Stimulated activated CD4-positive, alpha-beta T cell treated with anti-CD3 and anti-CD28 coated beads, TNF-alpha, amount 100 ng/mL, for 24 hours (primary cell): ENCODE results near the gene CWC27.
"Not testable (repeated sequence)": the region's sequence is repeated elsewhere in the genome, so short reads cannot be mapped to it uniquely, and the experiment has no call there.

Experiments used
- DNase-seq, 3 experiments: peaks; one replicate each; pipeline ENCODE4 v3.0.0-alpha.2; 2020; ENCODE audit warnings: low read depth in 3 of 3

CWC27 gene

DNA sequence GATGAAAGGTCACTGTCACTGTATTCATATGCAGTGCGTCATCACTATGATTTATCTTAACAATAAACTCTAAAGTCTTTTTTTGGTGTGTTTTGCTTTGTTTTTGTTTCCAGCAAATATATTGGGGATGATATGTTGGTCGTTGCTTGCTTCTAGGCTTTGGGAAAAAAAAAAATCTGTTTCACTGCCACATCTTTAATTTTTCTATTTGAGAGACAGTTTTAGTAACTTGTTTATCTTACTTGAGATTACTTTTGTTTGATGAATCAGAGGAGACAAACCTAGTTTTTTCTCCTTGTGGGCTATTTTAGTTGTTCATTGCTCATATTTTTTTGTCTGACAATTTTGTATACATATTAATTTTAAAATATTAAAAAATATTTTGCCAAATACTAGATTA, 19.4 kb downstream of the CWC27 start:
- no peak for DNase-seq

DNA sequence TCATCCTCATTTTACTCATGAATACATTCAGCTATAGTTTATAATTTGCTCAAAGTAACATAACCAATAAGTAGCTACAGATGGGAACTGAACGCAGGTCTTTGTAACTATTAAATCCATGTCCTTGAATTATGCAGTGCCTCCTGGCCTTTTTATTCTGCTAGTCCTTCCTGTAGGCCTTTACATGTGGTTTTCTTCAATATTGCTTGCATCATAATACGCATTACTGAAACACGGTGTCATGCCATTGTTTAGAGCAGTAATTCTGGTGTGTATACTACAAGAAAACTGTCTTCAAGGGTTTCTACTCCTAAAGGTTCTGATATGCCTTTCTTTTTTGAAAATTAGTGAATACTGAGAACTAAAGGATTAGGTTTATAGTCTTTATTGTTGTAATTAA, 20.7 kb downstream of the CWC27 start:
- no peak for DNase-seq

DNA sequence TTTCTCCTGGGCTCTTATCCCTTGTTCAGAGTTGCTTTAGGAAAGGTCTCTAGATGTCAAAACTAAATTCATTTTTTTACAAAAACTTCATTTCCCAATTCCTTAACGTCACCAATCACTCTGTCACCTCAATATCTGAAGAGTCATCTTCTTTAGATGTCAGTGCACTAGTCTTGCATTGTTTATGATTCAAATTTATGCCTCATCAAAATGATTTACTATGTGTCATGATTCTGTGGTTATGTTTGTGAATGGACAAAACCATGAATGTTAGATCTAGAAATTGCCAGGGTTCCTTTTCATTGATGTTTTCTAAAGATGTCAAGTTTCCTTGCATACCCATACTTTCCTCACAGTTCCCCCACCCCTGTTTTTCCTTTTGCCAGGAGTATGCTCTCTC, 21.5 kb downstream of the CWC27 start:
- no peak for DNase-seq

DNA sequence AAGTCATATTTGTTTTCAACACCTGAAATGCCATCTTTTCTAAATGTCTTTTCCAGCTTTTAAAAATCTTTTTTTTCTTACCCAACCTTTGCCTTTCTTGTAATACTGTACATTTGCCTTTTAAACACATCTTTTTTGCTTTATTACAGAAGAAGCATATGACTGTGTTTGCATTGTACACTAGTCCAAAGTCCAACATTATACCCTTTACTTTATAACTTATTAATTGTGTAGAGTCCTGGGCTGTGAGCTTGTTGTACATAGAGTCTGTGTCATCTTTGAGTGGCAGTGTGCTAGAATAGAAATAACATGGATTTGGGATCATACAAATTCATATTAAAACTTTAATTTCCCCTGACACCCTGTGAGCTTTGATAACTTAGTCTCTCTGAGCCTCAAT, 23.7 kb downstream of the CWC27 start:
- DNase-seq, result no peak

DNA sequence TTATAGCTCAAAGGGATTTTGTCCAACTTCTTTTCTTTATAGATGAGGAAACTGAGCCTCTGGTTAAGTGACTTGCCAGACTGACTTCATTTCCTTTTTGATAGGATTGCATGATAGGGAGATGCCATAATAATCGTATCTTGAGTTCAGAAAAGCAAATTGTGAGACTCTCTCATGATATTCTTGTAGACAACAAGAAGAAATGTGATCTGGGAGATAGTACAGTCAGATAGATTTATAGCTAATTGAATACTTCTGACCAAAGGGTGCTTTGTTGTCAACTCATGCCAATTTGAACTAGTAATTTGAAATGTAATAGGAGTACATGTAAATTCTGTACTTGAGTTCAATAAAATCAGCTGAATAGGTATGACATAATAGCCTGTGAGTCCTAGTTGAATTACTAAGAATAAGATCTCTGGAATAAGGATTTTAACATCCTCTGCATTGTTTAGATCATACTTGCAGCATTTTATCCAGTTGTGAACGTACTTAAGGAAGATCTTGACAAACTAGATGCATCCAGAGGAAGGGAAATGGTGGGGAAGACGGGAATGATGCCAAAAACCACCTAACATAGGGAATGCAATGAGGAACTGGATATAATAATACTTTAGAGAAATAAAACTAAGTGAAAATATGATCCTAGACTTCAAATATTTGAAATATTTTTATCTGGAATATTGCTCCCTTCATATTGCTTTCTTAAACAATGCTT, 25.5 kb downstream of the CWC27 start:
- DNase-seq, result no peak

DNA sequence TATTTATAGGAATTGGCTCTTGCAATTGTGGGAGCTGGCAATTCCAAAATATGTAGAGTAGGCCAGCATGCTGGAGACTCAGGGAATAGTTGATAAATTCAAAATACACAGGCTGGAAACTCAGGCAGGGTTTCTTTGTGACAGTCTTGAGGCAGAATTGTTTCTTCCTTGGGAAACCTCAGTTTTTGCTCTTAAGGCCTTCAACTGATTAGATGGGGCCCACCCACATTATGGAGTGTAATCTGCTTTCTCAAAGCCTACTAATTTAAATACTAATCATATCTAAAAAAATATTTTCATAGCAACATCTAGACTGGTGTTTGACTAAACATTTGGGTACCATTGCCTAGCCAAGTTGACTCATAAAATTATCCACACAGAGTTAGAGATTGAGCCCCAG, 27.6 kb downstream of the CWC27 start:
- no peak for DNase-seq

DNA sequence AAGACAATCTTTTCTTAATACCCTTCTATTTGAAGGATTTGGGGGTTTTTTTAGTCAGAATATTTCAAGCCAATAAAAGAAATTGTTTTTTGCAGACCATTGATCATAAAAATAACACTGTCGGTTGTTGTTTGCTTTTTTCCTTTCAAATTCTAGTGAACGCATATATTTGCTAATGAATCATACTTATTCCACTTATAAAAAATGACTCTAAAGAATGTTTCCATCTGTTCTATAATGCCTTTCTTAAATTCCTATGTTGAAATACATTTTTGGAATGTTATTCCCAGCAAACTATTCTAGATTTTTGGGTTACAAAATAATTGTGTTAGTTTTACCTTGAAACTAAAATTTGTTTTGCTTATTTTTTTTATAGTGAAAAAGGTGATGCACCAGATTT, 32.2 kb downstream of the CWC27 start:
- DNase-seq, result no peak

DNA sequence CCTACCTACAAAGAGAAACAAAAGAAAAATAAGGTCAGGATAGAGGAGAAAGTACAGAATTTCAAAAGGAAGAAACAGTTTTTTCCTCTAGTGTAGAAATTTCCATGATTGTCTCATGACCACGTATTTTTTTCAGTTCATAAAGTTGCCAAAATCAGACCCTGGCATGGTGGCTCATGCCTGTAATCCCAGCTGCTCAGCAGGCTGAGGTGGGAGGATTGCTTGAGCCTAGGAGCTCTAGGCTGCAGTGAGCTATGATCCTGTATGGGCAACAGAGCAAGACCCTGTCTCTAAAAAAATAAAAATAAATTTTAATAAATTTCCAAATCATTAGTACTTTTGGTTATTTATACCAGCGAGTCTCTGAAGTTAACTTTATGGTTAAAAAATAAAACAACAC, 37.8 kb downstream of the CWC27 start:
- DNase-seq, result no peak

DNA sequence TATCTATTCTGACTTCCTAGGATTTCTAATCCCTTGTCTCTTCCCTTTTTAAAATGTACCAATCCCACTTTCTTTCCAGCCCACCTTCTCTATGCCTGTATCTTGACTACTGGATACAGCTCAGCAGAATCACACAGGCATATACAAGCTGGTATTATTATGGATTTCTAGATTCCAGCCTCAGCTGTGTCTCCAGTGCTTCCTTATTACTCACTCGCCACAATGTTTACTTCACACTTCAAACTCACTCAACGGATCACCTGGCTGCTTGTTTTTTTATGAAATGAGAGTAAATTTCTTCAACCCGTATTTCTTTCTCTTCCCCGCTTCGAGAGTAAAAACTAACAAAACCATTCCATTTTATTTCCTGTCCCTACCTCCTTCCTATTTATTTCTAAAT, 38.8 kb downstream of the CWC27 start:
- no peak for DNase-seq

DNA sequence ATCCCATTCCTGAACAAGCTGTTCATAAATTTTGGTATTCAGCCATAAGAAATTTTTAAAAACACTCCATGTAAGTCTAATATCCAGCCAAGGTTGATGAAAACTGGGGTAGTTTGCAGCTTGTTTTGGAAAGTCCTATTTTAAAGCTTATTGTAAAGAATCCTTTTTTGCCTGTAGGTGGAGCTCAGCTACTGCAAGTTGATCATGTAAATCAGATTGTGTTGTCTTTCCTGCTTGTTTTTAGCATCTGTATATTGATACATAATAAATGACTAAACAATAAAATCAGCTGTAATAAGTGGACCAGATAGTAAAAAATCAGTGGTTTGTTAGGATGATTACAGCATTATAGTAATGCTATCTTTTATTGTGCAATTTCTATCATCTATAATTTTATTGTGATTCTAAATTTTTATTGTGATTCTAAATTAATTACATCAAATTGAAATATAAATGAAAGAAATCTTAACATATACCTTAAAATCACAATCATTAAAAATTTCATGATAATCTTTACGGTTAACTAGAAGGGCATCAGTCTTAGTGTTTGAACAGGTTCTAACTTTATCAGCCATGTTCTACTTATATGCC, 42.4 kb downstream of the CWC27 start:
- no peak for DNase-seq

DNA sequence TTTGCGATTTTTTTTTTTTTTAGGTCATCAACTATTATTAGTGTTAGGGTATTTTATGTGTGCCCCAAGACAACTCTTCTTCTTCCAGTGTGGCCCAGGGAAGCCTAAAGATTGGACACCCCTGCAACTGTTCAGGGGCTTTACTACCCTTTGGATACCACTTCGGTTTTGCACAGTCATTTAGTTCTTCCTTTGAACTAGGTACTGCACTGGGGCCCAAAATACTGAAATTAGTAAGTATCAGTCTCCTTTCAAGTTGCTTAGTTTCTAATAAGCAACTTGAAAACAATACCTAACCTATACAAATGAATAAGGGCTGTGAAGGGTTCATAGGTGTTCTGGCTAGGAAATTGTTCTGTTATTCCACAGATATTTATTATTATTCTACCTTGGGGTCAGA, 45.3 kb downstream of the CWC27 start:
- DNase-seq, result no peak

DNA sequence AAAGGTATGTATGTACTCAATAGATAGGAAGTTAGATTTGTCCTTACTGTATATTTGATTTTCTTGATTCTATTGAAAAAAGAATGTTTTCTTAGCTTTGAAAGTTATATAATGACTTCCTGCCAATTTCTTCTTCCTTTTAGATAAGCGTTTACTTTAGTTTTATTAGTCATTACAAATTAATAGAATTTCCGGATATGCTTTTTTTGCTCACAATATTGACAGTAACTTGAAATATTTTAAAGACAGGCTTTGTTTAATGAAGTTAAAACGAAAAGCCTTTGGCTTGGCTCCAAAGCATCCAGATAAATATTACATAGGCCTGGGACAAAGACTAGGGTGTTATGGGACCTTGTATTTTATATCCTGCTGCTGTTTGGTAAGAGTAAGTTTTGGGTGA, 49.5 kb downstream of the CWC27 start:
- no peak for DNase-seq

DNA sequence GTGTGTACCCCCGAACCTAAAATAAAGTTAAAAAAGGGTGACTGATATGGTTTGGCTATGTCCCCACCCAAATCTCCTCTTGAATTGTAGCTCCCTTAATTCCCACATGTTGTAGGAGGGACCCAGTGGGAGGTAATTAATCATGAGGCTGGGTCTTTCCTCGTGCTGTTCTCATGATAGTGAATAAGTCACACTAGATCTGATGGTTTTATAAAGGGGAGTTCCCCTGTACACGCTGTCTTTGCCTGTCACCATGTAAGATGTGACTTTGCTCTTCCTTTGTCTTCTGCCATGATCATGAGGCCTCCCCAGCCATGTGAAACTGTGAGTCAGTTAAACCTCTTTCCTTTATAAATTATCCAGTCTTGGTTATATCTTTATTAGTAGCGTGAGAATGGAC, 50.6 kb downstream of the CWC27 start:
- not testable (repeated sequence) for DNase-seq

DNA sequence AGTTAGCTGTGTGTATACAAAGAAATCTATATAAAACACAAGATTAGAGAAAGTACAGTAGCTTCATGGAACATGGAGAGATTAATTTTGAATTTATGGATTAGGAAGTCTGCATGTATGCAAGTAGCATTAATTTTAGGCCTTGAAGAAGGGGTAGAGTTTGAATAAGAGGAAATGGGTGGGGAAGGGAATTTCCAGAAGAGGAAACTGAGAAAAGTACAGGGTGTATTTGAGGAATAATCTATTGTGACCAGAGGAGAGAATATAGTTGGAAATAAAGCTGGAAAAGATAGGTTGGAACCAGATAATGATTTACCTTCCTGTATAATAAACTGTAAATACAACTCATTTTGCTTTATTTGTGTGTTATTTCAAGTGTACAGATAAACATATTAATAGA, 53.6 kb downstream of the CWC27 start:
- no peak for DNase-seq

DNA sequence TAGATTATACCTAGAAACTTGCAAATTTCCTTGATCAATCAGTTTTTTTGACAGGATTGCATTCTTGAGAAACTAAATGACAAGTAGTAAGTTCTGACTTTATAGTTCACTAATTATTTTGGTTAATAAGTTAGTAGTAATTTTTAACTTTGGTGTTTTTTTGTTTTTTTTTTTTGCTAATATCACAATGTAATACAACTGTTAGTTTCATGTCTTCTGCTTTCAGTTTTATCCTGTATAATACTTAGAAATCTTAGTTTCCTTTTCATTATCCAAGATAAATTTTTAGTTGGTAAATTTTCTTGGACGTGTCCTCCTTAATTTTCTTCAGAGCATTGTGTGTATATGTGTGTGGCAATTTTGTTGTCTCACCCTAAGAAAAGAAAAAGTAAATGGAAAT, 57.8 kb downstream of the CWC27 start:
- no peak for DNase-seq

DNA sequence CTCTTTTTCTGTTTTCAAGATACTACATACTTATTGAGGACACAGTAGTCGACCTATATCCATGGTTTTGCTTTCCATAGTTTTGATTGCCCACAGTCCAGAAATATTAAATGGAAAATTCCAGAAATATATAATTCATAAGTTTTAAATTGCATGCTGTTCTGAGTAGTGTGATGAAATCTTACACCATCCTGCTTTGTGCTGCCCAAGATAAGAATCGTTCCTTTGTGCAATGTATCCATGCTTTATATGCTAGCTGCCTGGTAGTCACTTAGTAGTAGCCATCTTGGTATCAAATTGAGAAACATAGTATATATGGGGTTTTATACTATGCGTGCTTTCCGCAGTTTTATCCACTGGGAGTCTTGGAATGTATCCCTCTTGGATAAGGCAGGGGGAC, 59.0 kb downstream of the CWC27 start:
- no peak for DNase-seq

DNA sequence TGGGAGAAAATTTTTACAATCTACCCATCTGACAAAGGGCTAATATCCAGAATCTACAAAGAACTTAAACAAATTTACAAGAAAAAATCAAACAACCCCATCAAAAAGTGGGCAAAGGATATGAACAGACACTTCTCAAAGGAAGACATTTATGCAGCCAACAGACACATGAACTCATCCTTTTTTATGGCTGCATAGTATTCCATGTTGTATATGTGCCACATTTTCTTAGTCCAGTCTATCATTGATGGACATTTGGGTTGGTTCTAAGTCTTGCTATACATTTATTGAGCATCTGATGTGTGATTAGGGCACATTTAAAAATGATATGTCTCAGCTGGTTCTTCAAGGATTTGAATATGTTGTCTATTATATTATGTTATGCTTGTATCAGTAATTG, 61.9 kb downstream of the CWC27 start:
- DNase-seq, result not testable (repeated sequence)

DNA sequence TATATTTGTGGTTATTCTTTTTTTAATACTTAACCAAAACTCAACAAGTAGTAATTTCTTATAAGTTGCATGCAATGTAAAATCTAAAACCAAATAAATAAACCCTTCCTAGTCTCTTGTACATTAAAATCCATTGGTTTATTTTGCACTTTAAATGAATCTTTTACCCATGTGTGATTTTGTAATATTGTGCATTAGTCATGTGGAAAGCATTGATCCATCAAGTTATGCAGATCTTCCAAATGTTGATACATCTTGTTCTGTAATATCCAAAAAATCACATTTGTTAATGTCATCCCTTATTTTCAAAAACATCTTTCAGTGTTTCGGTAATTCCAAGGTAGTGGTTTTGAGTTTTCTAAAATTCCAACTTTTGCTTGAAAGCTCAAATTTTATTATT, 63.3 kb downstream of the CWC27 start:
- DNase-seq, result no peak

DNA sequence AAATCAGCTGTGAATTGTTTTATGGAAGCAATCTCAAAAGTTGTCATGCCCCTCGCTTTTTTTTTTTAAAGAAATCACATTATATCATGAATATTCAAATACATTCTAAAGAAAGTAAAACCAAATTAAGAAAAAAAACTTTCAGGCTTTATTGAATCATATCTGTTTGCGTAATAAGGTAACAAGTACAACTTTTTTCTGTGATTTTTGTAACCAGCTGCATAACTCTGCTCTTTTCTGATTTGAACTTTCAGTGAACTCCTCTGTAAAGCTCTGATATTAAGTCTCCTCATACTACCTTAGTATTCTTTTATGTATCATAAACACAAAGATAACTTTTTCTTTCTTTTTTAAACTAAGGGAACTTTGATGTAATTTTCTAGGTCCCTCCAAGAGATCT, 65.3 kb downstream of the CWC27 start:
- no peak for DNase-seq

DNA sequence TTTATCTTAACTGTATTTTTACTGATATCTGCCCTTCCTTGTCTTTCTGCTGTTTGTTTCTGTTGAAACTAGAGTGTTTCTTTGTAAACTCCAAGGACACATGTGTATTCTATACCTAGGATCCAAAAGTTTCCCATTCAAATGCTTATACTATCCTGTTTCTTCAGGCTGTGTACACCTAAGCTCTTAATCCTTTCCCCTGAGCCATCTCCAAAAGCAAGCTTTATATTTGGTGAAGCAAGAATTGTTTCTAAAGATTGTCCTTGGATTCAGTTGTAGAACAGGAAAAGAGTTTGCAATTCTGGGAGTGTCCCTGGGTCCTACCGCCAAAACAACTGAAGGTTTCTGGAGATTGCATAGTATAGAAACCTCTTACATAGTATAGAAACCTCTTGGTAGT, 65.9 kb downstream of the CWC27 start:
- no peak for DNase-seq

DNA sequence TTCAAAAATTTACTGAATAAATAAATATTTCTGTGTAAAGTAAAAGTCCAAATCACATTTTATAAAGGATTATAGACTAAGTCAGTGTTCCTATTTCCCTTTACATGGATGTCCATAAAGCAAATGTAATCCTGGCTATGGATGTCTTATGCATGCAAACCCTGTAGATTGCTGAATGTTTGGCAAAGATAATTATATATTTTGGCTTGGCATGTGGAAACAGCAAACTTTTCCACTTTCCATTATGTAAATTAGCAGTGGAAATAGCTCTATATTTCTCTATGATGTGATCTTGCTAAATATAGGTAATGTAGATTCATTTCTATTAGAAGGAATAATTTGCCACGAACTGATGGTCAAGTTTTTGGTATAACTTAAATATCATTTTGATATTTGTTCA, 66.5 kb downstream of the CWC27 start:
- no peak for DNase-seq

DNA sequence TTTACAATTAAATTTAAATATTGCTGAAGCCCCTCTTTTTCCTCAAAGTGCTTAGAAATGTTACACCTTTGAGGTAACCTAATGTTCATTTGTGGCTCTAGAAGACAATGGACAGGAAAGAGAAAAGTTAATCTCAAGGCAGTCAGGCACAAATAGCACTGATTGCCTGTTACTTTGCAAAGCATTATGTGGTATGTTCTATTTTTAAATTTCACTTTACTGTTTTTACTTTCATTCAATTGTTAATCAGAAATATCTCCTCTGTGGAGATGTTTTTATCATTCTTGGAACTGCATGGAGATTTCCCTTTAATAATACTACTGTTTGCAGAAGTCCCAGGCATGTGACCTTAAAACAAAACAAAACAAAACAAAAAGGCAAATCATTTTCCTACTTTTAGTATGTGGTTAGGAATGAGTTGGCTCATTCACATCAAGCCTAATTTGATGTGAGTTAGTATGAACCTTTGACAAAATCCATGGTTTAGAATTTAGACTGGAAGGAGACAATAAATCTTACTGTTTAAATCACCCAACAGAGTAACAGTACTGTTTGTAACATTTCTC, 67.5 kb downstream of the CWC27 start:
- DNase-seq, result no peak

DNA sequence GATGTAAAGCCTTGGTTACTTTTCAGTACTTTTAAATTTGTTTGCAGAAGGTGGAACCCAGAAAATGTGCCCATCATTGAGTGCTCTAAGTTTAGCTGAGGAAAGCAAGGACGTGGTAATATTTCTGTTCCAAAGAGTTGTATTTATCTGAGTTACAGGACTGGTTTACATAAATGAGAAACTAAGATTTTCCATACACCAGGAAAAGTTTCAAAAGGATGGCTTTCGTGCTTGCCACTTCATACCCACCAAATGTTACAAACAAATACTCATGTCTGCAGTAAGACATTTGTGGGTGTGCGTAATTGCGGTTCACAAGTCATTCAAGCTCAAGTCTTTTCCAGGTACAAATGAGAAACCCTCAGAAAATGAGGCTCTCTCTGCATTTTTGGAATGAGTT, 68.1 kb downstream of the CWC27 start:
- no peak for DNase-seq

DNA sequence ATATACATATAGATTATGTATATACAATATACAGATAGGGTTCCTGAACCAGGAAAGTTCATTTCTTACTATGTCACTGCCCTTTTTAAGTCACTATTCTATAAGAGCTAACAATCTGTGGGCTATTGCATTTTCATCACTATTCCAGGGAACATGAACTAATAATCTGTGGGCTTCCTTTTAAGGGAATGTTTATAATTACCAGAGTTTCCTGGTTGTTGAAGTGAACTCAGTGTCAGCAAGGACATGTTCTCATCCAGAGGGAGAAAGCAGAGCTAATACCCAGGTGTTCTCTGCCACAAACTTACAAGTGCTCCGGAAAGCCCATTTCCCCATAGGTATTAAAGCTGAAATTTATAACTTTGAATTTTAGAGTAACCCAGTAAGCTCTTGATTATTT, 69.6 kb downstream of the CWC27 start:
- no peak for DNase-seq
